Measurements from ENCODE around the gene FGF1.

FGF1 gene

DNA sequence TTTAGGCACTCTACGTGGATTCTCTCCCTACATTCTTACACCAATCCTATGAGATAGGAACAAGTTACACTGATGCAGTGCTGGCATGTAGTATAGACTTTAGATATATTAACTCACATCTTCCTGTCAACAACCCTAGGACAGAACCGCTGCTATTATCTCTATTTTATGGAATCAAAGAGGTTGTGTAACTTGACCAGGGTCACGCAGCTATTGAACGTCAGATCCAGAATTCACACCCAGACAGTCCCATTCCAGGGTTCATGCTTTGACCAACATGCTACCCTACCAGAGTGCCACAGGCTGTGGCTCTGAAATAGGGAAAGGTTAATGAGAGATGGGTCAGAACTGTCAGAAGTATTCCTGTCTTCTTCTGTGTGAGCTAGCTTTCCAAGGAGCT is 9.6 kb downstream of the FGF1 start:
- no peaks in the 10 kb centered on the region for H3K9me2 ChIP-seq (replicated peaks; ENCODE audit: low read depth, low read length)
- H3F3A ChIP-seq (ENCODE audit: low read depth), result no peaks in the 10 kb centered on the region
- no peaks in the 10 kb centered on the region for H4K20me1 ChIP-seq (ENCODE audit: insufficient read depth, low read length, poor library complexity, severe bottlenecking)
- no peak overlapping the region for H3K9ac ChIP-seq (ENCODE audit: low read depth, low read length, poor library complexity, severe bottlenecking)
- no peak overlapping the region for H2AFZ ChIP-seq (ENCODE audit: low read length)
- H3K79me2 ChIP-seq (ENCODE audit: insufficient read depth, low read length), result no peaks in the 10 kb centered on the region
- H3K4me3 ChIP-seq (ENCODE audit: low read length, poor library complexity, severe bottlenecking), result no peak overlapping the region
- TF ChIP-seq, protein P1, sequence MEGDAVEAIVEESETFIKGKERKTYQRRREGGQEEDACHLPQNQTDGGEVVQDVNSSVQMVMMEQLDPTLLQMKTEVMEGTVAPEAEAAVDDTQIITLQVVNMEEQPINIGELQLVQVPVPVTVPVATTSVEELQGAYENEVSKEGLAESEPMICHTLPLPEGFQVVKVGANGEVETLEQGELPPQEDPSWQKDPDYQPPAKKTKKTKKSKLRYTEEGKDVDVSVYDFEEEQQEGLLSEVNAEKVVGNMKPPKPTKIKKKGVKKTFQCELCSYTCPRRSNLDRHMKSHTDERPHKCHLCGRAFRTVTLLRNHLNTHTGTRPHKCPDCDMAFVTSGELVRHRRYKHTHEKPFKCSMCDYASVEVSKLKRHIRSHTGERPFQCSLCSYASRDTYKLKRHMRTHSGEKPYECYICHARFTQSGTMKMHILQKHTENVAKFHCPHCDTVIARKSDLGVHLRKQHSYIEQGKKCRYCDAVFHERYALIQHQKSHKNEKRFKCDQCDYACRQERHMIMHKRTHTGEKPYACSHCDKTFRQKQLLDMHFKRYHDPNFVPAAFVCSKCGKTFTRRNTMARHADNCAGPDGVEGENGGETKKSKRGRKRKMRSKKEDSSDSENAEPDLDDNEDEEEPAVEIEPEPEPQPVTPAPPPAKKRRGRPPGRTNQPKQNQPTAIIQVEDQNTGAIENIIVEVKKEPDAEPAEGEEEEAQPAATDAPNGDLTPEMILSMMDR (conservative IDR thresholded peaks at IDR 0.05; ENCODE audit: low read length), result no peak
- no peak for TF ChIP-seq EZH2phosphoT487 (IDR thresholded peaks at IDR 0.05; ENCODE audit: borderline replicate concordance)
- H3K27me3 ChIP-seq (ENCODE audit: insufficient read depth, low read length, poor library complexity, severe bottlenecking), result no peaks in the 10 kb centered on the region
- H3K4me1 ChIP-seq (ENCODE audit: insufficient read depth, low read length, poor library complexity, severe bottlenecking), result no peaks in the 10 kb centered on the region
- H3K36me3 ChIP-seq (ENCODE audit: insufficient read depth, low read length), result no peaks in the 10 kb centered on the region
- H3K9me3 ChIP-seq (ENCODE audit: insufficient read depth, low read depth, low read length), result no peaks in the 10 kb centered on the region
- H3K4me2 ChIP-seq (ENCODE audit: low read depth, low read length, poor library complexity, severe bottlenecking), result no peak overlapping the region

DNA sequence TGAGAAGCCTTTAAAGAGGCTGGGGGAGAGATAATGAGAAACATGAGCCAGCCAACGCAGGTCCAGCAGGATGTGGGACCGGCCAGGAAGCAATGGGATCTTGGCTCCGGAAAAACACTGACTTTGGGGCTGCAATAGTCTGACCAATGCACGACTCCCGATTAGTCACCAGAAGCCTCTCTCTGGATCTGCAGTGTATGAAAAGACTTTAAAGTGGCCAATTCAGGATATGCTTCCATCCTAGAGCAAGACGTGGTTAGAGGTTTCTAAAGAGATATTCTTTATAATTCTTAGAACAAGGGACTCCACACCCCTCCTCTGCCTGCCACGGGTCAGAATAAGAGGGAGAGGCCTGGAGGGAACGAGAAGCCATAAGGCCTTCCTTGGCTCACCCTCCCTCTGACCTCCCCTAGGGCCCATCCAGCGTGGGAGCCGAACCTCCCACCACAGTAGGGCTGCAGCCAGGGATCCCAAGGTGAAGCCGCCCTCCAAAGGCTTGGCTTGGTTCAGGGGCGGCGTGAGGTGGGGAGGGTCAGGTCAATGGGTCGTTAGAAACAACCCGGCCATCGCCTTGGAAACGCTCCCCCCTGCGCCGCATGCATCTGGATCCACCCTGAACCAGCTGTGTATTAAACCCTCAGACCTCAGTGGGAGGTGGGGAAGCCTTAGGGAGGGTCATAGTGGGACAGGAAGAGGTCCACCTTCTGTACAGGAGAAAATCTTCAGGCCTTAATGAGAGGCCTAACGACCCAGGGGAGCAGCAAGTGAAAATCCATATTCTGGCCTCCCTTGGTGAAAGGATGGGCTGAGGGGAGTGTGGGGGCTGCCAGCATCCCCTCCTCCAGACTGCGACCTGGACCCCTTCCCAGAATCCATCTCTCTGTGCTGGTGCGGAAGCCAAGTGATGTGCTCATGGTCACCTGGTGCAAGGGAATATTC is 11.1 kb downstream of the FGF1 start:
- Histone ChIP-seq H3F3A (ENCODE audit: low read depth) (no peaks in the 10 kb centered on the region), H3K4me2 (ENCODE audit: low read depth, low read length, poor library complexity, severe bottlenecking) (no peak overlapping the region), H3K27me3 (ENCODE audit: insufficient read depth, low read length, poor library complexity, severe bottlenecking) (no peaks in the 10 kb centered on the region), H2AFZ (ENCODE audit: low read length) (no peak overlapping the region), H3K79me2 (ENCODE audit: insufficient read depth, low read length) (no peaks in the 10 kb centered on the region), H3K9me2 (replicated peaks; ENCODE audit: low read depth, low read length) (no peaks in the 10 kb centered on the region), H3K4me1 (ENCODE audit: insufficient read depth, low read length, poor library complexity, severe bottlenecking) (no peaks in the 10 kb centered on the region), H3K4me3 (ENCODE audit: low read length, poor library complexity, severe bottlenecking) (no peak overlapping the region), H4K20me1 (ENCODE audit: insufficient read depth, low read length, poor library complexity, severe bottlenecking) (no peaks in the 10 kb centered on the region), H3K9ac (ENCODE audit: low read depth, low read length, poor library complexity, severe bottlenecking) (no peak overlapping the region), H3K36me3 (ENCODE audit: insufficient read depth, low read length) (no peaks in the 10 kb centered on the region), H3K9me3 (ENCODE audit: insufficient read depth, low read depth, low read length) (no peaks in the 10 kb centered on the region)
- TF ChIP-seq, protein P1 (conservative IDR thresholded peaks at IDR 0.05; ENCODE audit: low read length), result no peak
- no peak for TF ChIP-seq EZH2phosphoT487 (IDR thresholded peaks at IDR 0.05; ENCODE audit: borderline replicate concordance)

DNA sequence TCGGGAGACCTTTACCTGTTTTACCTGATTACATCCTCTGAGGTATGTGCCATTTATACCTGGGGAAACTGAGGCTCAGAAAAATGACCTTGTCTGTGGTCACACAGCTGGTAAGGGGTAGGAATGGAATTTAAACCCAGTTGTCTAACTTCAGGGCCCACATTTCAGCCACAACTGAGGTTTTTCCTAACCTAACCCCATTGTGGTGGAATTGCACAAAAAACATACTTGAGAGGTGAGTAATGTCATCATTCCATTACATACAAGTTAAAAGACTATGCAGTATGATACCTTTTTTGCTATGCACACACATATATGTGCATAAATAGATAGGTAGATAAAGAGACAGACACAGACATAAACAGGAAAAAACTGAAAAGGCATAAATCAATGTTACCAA is 14.1 kb downstream of the FGF1 start:
- TF ChIP-seq, protein P1 (conservative IDR thresholded peaks at IDR 0.05; ENCODE audit: low read length), result no peak
- no peak for TF ChIP-seq EZH2phosphoT487 (IDR thresholded peaks at IDR 0.05; ENCODE audit: borderline replicate concordance)
- no peaks in the 10 kb centered on the region for H3F3A ChIP-seq (ENCODE audit: low read depth)
- H3K4me1 ChIP-seq (ENCODE audit: insufficient read depth, low read length, poor library complexity, severe bottlenecking), result no peaks in the 10 kb centered on the region
- no peak overlapping the region for H3K4me3 ChIP-seq (ENCODE audit: low read length, poor library complexity, severe bottlenecking)
- H4K20me1 ChIP-seq (ENCODE audit: insufficient read depth, low read length, poor library complexity, severe bottlenecking), result no peaks in the 10 kb centered on the region
- H2AFZ ChIP-seq (ENCODE audit: low read length), result no peak overlapping the region
- H3K36me3 ChIP-seq (ENCODE audit: insufficient read depth, low read length), result no peaks in the 10 kb centered on the region
- no peak overlapping the region for H3K9ac ChIP-seq (ENCODE audit: low read depth, low read length, poor library complexity, severe bottlenecking)
- no peaks in the 10 kb centered on the region for H3K9me2 ChIP-seq (replicated peaks; ENCODE audit: low read depth, low read length)
- H3K27me3 ChIP-seq (ENCODE audit: insufficient read depth, low read length, poor library complexity, severe bottlenecking), result no peaks in the 10 kb centered on the region
- no peaks in the 10 kb centered on the region for H3K9me3 ChIP-seq (ENCODE audit: insufficient read depth, low read depth, low read length)
- no peak overlapping the region for H3K4me2 ChIP-seq (ENCODE audit: low read depth, low read length, poor library complexity, severe bottlenecking)
- no peaks in the 10 kb centered on the region for H3K79me2 ChIP-seq (ENCODE audit: insufficient read depth, low read length)

Data from Loucy (cell line).